ENCODE measurements around the gene TIA1. TPM values are rescaled to one million over a fixed set of nuclear protein-coding genes. Genes with fewer than 3 reads are reported as not detected.
A peak's percentile ranks its signal among the peaks of the same experiment; 100 is the strongest.
"Not testable (repeated sequence)": the region's sequence is repeated elsewhere in the genome, so short reads cannot be mapped to it uniquely, and the experiment has no call there.

Gene TIA1
- total RNA-seq, 1 experiment from 2014 or later = 76.2 TPM

- peak; percentile 31 for DNase-seq (ENCODE audit: low read depth)
Observed at GRCh38 chr2:70223305-70223704, 25.1 kb downstream of the TIA1 start.

GRCh38 chr2:70214953-70215549 is 33.4 kb downstream of the TIA1 start:
- peak; percentile 68 for DNase-seq (ENCODE audit: low read depth)

- no peak for DNase-seq (ENCODE audit: low read depth)
Observed at GRCh38 chr2:70214365-70214764, 34.1 kb downstream of the TIA1 start.

- no peak for DNase-seq (ENCODE audit: low read depth)
Observed at GRCh38 chr2:70212298-70212932, 36.0 kb downstream of the TIA1 start.

- no peak for DNase-seq (ENCODE audit: low read depth)
Observed at GRCh38 chr2:70211595-70211994, 36.8 kb downstream of the TIA1 start.

GRCh38 chr2:70204452-70204851 is 44.0 kb downstream of the TIA1 start:
- no peak for DNase-seq (ENCODE audit: low read depth)

- DNase-seq (ENCODE audit: low read depth) = no peak
Observed at GRCh38 chr2:70203086-70203485, 45.3 kb downstream of the TIA1 start.

- DNase-seq (ENCODE audit: low read depth) = no peak
Observed at GRCh38 chr2:70202236-70202806, 46.1 kb downstream of the TIA1 start.

GRCh38 chr2:70201831-70202230 is 46.6 kb downstream of the TIA1 start:
- no peak for DNase-seq (ENCODE audit: low read depth)

GRCh38 chr2:70201225-70201768 is 47.1 kb downstream of the TIA1 start:
- no peak for DNase-seq (ENCODE audit: low read depth)

GRCh38 chr2:70199320-70199864 is 49.0 kb downstream of the TIA1 start:
- DNase-seq (ENCODE audit: low read depth) = no peak

GRCh38 chr2:70192516-70192915 is 55.9 kb downstream of the TIA1 start:
- no peak for DNase-seq (ENCODE audit: low read depth)

- DNase-seq (ENCODE audit: low read depth) = no peak
Observed at GRCh38 chr2:70191244-70191735, 57.1 kb downstream of the TIA1 start.

- peak; percentile 97 for DNase-seq (ENCODE audit: low read depth)
Observed at GRCh38 chr2:70190418-70191243, 57.8 kb downstream of the TIA1 start, which contains the start of gene C2orf42. C2orf42 (minus strand) TSS chr2:70191019; CDS start chr2:70181985, 9,034 bp downstream.

GRCh38 chr2:70188460-70188859 is 60.0 kb downstream of the TIA1 start:
- DNase-seq (ENCODE audit: low read depth) = no peak

- not testable (repeated sequence) for DNase-seq (ENCODE audit: low read depth)
Observed at GRCh38 chr2:70187170-70187569, 61.3 kb downstream of the TIA1 start.

GRCh38 chr2:70182689-70183088 is 65.7 kb downstream of the TIA1 start:
- DNase-seq (ENCODE audit: low read depth) = no peak

GRCh38 chr2:70181363-70181956 is 67.0 kb downstream of the TIA1 start:
- no peak for DNase-seq (ENCODE audit: low read depth)

GRCh38 chr2:70173520-70173919 is 74.9 kb downstream of the TIA1 start:
- no peak for DNase-seq (ENCODE audit: low read depth)

- not testable (repeated sequence) for DNase-seq (ENCODE audit: low read depth)
Observed at GRCh38 chr2:70169654-70170245, 78.7 kb downstream of the TIA1 start.
